Loucy (cell line): ENCODE results near the gene NOD2.

ENCODE experiments used
- CTCF ChIP-seq: fragments of 200-600 bp; sonication (generic); conservative IDR thresholded peaks from 2 replicates; pipeline ENCODE4 v1.5.1; 2014; ENCODE audit warnings: mild to moderate bottlenecking, antibody characterized with exemption, low read length
- EZH2phosphoT487 ChIP-seq: fragments of 200-600 bp; IDR thresholded peaks from 2 replicates; pipeline ENCODE4 v1.6.1; 2018; ENCODE audit warnings: antibody characterized with exemption, mild to moderate bottlenecking, moderate library complexity, borderline replicate concordance

- TF ChIP-seq CTCF (no peak), EZH2phosphoT487 (no peak)
Measured at GRCh38 chr16:50721549-50722404, 28.4 kb downstream of the NOD2 start.
